Osteocyte (in vitro differentiated cells): ENCODE results near the gene SLC9A5. TPM values are rescaled to one million over a fixed set of nuclear protein-coding genes. Genes with fewer than 3 reads are reported as not detected.
A peak's percentile ranks its signal among the peaks of the same experiment; 100 is the strongest.

Experiments used
- DNase-seq: peaks from one replicate; pipeline ENCODE4 v3.0.0; 2021; ENCODE audit warnings: mixed read lengths; ENCODE audit not compliant: unreplicated experiment; ENCODE audit errors: extremely low spot score
- H3K27ac Mint-ChIP-seq: one replicate; pipeline ENCODE4 v1.8.0; 2021; ENCODE audit warnings: mild to moderate bottlenecking, mixed read lengths; ENCODE audit not compliant: unreplicated experiment
- H3K27me3 Mint-ChIP-seq: one replicate; pipeline ENCODE4 v1.8.0; 2021; ENCODE audit warnings: mixed read lengths; ENCODE audit not compliant: unreplicated experiment
- H3K36me3 Mint-ChIP-seq: one replicate; pipeline ENCODE4 v1.8.0; 2021; ENCODE audit warnings: mixed read lengths; ENCODE audit not compliant: unreplicated experiment
- H3K4me1 Mint-ChIP-seq: one replicate; pipeline ENCODE4 v1.8.0; 2021; ENCODE audit warnings: mixed read lengths; ENCODE audit not compliant: unreplicated experiment
- H3K4me3 Mint-ChIP-seq: one replicate; pipeline ENCODE4 v1.8.0; 2021; ENCODE audit warnings: mild to moderate bottlenecking, moderate library complexity, mixed read lengths; ENCODE audit not compliant: unreplicated experiment
- H3K9me3 Mint-ChIP-seq: one replicate; pipeline ENCODE4 v1.8.0; 2021; ENCODE audit warnings: mixed read lengths; ENCODE audit not compliant: unreplicated experiment
- total RNA-seq: library from RNA; stranded (reverse); gene quantifications from 2 replicates; pipeline ENCODE4 v1.2.1, GENCODE V29; 2021
- TF ChIP-seq, protein P1 (sequence below): fragments of 200-600 bp; sonication (generic); IDR thresholded peaks from 2 replicates; pipeline ENCODE4 v1.5.0; 2021; ENCODE audit warnings: antibody characterized with exemption, mild to moderate bottlenecking, moderate library complexity

Gene SLC9A5
- total RNA-seq, 1 donor from 2014 or later, result 4.2 TPM

DNA sequence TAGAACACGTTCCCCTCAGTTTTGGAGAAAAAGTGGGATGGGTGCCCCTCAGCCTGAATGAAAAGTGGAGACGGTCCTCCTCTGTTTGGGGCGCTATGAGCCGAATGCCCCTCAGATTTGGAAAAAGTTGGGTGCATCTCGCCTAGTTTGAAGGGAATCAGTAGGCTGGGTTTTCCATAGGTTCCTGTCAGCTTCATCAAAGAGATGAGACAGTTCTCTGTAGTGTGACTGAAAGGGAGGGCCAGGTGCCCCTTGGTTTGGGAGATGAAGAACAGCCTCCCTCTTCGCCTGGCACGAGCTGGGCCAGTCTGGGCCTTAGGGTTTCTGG, 742 bp upstream of the SLC9A5 start:
- peak overlapping the region; percentile 85 for H3K4me3 Mint-ChIP-seq
- H3K9me3 Mint-ChIP-seq, result no peaks in the 10 kb centered on the region
- H3K27me3 Mint-ChIP-seq, result no peaks in the 10 kb centered on the region
- no peak for DNase-seq
- H3K4me1 Mint-ChIP-seq, result peaks cover 47% of the 10 kb centered on the region
- no peaks in the 10 kb centered on the region for H3K36me3 Mint-ChIP-seq
- H3K27ac Mint-ChIP-seq, result peak overlapping the region; percentile 95
- TF ChIP-seq, protein P1, sequence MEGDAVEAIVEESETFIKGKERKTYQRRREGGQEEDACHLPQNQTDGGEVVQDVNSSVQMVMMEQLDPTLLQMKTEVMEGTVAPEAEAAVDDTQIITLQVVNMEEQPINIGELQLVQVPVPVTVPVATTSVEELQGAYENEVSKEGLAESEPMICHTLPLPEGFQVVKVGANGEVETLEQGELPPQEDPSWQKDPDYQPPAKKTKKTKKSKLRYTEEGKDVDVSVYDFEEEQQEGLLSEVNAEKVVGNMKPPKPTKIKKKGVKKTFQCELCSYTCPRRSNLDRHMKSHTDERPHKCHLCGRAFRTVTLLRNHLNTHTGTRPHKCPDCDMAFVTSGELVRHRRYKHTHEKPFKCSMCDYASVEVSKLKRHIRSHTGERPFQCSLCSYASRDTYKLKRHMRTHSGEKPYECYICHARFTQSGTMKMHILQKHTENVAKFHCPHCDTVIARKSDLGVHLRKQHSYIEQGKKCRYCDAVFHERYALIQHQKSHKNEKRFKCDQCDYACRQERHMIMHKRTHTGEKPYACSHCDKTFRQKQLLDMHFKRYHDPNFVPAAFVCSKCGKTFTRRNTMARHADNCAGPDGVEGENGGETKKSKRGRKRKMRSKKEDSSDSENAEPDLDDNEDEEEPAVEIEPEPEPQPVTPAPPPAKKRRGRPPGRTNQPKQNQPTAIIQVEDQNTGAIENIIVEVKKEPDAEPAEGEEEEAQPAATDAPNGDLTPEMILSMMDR, result no peak

DNA sequence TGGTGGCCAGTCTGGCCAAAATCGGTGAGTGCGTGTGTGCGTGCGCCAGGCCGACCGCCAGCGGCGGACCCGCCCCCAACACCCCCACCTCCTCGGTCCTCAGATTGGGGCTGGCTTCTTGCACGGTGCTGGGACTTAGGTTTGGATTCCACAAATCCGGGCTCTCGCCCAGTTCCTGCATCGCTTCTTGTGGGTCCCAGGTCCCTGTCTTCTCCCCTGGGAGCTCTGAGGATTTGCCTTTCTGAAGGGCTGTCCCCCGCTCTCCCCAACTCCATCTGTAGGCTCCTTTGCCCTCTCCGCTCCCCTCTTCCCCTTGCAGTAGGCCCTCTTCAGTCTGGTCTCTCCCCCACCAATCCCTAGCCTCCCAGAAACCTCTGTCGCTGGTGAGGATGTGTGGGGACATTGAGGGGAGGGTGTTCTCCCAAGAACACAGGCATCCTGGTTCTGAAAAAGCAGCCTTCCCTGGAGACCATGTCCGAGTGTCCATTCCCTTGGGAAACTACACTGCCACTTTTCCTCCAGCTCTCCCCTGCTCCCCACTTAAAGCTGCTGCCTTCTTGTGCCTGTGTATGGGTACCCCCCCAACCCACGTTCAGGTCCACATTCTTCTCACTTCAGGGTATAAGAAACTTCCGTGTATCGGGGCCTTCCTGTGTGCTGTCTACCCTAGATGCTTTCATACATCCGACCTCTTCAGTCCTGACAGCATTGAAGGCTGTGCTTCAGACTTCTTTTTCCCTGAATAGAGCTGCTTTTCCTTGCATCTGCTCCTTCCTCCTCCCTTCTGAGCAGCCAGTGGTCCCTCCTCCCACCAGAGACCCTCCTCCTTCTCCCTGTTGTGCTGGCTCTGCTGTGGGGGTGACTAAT, 632 bp downstream of the SLC9A5 start:
- H3K27ac Mint-ChIP-seq, result peak overlapping the region; percentile 38
- no peaks in the 10 kb centered on the region for H3K9me3 Mint-ChIP-seq
- peaks cover 35% of the 10 kb centered on the region for H3K4me1 Mint-ChIP-seq
- H3K27me3 Mint-ChIP-seq, result no peaks in the 10 kb centered on the region
- DNase-seq, result no peak
- TF ChIP-seq, protein P1, result no peak
- no peaks in the 10 kb centered on the region for H3K36me3 Mint-ChIP-seq
- peak overlapping the region; percentile 73 for H3K4me3 Mint-ChIP-seq

DNA sequence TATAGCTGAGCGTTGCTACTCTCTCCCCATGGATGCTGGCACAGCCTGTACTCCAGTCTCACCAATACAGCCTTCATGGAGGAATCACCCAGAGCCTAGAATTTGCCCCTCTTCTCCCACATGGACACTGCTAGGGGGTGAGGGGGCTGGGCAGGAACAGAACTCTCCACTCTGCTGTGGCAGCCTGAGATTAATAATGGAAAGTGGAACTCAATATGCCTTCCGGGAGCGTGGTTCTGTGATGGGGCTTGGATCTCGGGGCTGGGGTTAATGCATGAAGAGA, 1.2 kb downstream of the SLC9A5 start:
- Mint-ChIP-seq H3K36me3 (no peaks in the 10 kb centered on the region), H3K27ac (no peak overlapping the region), H3K4me1 (peaks cover 29% of the 10 kb centered on the region), H3K27me3 (no peaks in the 10 kb centered on the region), H3K9me3 (no peaks in the 10 kb centered on the region), H3K4me3 (peak overlapping the region; percentile 73)
- DNase-seq, result no peak
- TF ChIP-seq, protein P1, result no peak

DNA sequence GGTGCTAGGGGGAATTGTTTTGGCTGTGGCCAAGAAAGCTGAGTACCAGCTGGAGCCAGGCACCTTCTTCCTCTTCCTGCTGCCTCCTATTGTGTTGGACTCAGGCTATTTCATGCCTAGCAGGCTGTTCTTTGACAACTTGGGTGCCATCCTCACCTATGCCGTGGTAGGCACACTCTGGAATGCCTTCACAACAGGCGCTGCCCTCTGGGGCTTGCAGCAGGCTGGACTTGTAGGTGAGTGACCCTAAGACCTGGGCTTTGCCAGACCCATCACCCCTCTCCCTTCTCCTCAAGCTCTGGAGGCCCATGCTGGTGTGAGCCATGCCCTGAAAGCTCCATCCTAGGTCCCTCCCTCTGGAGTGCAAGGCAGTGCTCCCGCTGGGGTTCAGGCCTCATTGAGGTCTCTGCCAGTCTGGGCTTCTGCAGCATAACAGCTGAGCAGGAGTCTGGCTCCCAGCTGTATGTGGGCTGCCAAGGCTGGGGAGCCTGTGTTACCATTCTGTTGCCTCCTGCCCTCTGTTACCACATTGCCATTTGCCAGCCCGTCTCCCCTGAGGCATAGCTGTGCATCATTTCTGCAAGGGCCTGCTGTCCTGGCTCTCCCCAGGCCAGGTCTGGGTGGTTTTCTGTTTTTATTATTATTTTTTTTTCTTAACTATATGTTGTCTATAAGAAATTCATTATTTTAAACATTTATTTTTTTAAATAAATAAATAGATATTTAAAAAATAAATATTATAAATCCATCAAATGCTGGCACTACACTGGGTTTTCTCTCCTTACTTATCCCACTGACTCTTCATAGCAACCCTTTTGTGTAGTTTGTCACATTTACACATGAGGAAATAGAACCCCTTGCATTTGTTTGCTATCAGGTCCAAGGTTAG, 4.1 kb downstream of the SLC9A5 start:
- peaks cover 17% of the 10 kb centered on the region for H3K4me1 Mint-ChIP-seq
- no peak overlapping the region for H3K4me3 Mint-ChIP-seq
- TF ChIP-seq, protein P1, result no peak
- H3K9me3 Mint-ChIP-seq, result no peaks in the 10 kb centered on the region
- H3K27ac Mint-ChIP-seq, result no peak overlapping the region
- H3K36me3 Mint-ChIP-seq, result peaks cover 2% of the 10 kb centered on the region
- no peak for DNase-seq
- H3K27me3 Mint-ChIP-seq, result no peaks in the 10 kb centered on the region
